B cell (primary cell): ENCODE measurements around the gene DHRS11.

ENCODE experiments used
- EZH2 ChIP-seq: IDR thresholded peaks from 2 replicates; pipeline ENCODE4 v1.6.1; 2012; ENCODE audit warnings: borderline replicate concordance, low read depth, mild to moderate bottlenecking, moderate library complexity, low read length; ENCODE audit not compliant: insufficient read depth, poor library complexity, severe bottlenecking
- TF ChIP-seq, protein P1 (sequence below): fragments of 200-600 bp; IDR thresholded peaks from one replicate; pipeline ENCODE4 v1.8.0; 2022; ENCODE audit warnings: antibody characterized with exemption, mild to moderate bottlenecking

DNA sequence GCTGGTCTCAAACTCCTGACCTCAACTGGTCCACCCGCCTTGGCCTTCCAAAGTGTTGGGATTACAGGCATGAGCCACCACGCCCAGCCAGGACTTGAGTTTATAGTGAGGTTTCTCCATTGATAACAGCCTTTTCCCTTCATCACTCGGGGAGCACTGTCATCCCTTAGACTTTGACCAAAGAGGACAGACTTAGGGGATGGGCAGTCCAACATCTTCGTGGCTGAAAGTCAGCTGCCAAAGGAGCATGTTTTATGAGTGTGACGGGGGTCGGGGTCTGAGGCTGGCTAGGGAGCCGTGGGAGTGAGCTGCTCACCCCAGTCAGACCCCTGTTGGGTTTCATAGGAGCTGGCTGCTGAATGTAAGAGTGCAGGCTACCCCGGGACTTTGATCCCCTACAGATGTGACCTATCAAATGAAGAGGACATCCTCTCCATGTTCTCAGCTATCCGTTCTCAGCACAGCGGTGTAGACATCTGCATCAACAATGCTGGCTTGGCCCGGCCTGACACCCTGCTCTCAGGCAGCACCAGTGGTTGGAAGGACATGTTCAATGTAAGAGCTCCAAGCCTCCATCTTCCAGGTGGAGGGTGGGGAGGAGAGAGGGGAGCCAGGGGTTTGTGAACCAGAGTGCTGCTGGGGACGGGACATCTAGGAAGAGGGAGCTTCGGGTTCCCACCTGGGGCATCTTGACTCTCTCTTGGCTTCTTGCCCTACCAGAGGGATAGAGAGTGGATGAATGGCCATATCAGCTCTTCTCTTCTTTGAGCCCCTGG is 3.1 kb downstream of the DHRS11 start:
- TF ChIP-seq, protein P1, sequence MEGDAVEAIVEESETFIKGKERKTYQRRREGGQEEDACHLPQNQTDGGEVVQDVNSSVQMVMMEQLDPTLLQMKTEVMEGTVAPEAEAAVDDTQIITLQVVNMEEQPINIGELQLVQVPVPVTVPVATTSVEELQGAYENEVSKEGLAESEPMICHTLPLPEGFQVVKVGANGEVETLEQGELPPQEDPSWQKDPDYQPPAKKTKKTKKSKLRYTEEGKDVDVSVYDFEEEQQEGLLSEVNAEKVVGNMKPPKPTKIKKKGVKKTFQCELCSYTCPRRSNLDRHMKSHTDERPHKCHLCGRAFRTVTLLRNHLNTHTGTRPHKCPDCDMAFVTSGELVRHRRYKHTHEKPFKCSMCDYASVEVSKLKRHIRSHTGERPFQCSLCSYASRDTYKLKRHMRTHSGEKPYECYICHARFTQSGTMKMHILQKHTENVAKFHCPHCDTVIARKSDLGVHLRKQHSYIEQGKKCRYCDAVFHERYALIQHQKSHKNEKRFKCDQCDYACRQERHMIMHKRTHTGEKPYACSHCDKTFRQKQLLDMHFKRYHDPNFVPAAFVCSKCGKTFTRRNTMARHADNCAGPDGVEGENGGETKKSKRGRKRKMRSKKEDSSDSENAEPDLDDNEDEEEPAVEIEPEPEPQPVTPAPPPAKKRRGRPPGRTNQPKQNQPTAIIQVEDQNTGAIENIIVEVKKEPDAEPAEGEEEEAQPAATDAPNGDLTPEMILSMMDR: no peak
- TF ChIP-seq EZH2: no peak
